K562 (cell line): Measurements from ENCODE around the gene MPC1. TPM values are rescaled to one million over a fixed set of nuclear protein-coding genes. Genes with fewer than 3 reads are reported as not detected.

Source experiments
- ARID1B ChIP-seq: fragments of 450-650 bp; IDR thresholded peaks from 2 replicates; pipeline ENCODE4 v1.6.1; 2016; ENCODE audit warnings: antibody characterized with exemption, mild to moderate bottlenecking, inconsistent platforms
- OTX1 ChIP-seq: fragments of 450-650 bp; formaldehyde crosslinking; IDR thresholded peaks from 2 replicates; pipeline ENCODE4 v1.4.0; 2022; ENCODE audit warnings: mild to moderate bottlenecking
- POLR2A ChIP-seq: fragments of 450-650 bp; conservative IDR thresholded peaks from 2 replicates; pipeline ENCODE4 v1.6.1; 2016
- POLR2AphosphoS2 ChIP-seq: IDR thresholded peaks from 2 replicates; pipeline ENCODE4 v1.6.1; 2012; ENCODE audit warnings: low read length, improper control_type of control experiment
- RBM14 ChIP-seq: fragments of 200-400 bp; formaldehyde crosslinking; IDR thresholded peaks from 2 replicates; pipeline ENCODE4 v1.6.1; 2018; ENCODE audit warnings: low read depth, mild to moderate bottlenecking, low read length, moderate library complexity, borderline replicate concordance; ENCODE audit not compliant: insufficient read depth
- TAL1 ChIP-seq: fragments of 450-650 bp; IDR thresholded peaks from 2 replicates; pipeline ENCODE4 v1.6.1; 2016; ENCODE audit warnings: mild to moderate bottlenecking
- ZNF124 ChIP-seq: sonication (generic); formaldehyde crosslinking; IDR thresholded peaks from 2 replicates; pipeline ENCODE4 v1.8.1; 2022; ENCODE audit warnings: missing genetic modification reagents
- ZNF175 ChIP-seq: fragments of 200-800 bp; sonication (Bioruptor generic); IDR thresholded peaks from 2 replicates; pipeline ENCODE4 v1.6.1; 2016; ENCODE audit warnings: low read depth, mild to moderate bottlenecking, missing genetic modification characterization, missing compliant biosample characterization
- polyA plus RNA-seq, 8 experiments: library from polyadenylated mRNA; depleted of rRNA in 4 of 8; stranded (reverse) in 5 of 8; unstranded in 3 of 8; fragments of >200 nt; fragmentation: Nextera tagmentation in 2 of 8; fragmentation: Illumina TruSeq in 1 of 8; extraction: Ambion mirVana in 2 of 8; extraction: Trizol in 1 of 8; gene quantifications; 2 replicates each; pipeline versions ENCODE4 v1.2.1 to v1.2.3, GENCODE V29; 2011 to 2014; ENCODE audit warnings: inconsistent platforms in 1 of 8, missing spikeins in 1 of 8
- total RNA-seq, 7 experiments: library from RNA; depleted of rRNA in 6 of 7; stranded (reverse); fragments of >200 nt in 6 of 7; fragmentation: Illumina TruSeq in 2 of 7; extraction: Trizol in 2 of 7; gene quantifications; 2 replicates each; pipeline versions ENCODE4 v1.2.1 to v1.2.3, GENCODE V29; 2011 to 2021; ENCODE audit warnings: low replicate concordance in 1 of 7
- TF ChIP-seq, protein P1 (sequence below): fragments of 200-800 bp; sonication (Bioruptor generic); IDR thresholded peaks from 2 replicates; pipeline ENCODE4 v1.6.1; 2016; ENCODE audit warnings: missing genetic modification characterization, missing compliant biosample characterization

The MPC1 gene
- total and polyA plus RNA-seq, 9 of the 15 experiments (the other 6 are each of a cell fraction or from before 2014, with no cell fraction given) = 78.6 to 185 (median 138) TPM

DNA sequence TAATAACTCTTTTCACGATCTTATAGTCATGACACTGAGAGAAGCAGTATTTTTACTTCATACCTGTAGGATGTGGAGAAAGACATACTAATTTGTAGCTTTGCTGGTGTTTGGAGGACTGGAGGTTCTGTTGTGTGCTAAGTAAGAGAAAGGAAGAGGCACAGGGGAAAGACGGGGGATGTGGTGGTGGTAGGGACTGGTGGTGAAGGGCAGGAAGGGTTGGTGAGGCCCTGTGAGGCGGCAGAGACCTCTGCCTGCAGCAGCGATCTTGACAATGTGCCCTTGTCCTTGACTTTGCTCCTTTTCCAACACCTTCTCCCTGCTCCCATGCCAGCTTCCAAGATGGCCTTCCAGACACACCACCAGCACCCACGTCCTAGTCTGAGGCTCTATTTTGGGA, 32.6 kb upstream of the MPC1 start (continued):
- TF ChIP-seq, protein P1, sequence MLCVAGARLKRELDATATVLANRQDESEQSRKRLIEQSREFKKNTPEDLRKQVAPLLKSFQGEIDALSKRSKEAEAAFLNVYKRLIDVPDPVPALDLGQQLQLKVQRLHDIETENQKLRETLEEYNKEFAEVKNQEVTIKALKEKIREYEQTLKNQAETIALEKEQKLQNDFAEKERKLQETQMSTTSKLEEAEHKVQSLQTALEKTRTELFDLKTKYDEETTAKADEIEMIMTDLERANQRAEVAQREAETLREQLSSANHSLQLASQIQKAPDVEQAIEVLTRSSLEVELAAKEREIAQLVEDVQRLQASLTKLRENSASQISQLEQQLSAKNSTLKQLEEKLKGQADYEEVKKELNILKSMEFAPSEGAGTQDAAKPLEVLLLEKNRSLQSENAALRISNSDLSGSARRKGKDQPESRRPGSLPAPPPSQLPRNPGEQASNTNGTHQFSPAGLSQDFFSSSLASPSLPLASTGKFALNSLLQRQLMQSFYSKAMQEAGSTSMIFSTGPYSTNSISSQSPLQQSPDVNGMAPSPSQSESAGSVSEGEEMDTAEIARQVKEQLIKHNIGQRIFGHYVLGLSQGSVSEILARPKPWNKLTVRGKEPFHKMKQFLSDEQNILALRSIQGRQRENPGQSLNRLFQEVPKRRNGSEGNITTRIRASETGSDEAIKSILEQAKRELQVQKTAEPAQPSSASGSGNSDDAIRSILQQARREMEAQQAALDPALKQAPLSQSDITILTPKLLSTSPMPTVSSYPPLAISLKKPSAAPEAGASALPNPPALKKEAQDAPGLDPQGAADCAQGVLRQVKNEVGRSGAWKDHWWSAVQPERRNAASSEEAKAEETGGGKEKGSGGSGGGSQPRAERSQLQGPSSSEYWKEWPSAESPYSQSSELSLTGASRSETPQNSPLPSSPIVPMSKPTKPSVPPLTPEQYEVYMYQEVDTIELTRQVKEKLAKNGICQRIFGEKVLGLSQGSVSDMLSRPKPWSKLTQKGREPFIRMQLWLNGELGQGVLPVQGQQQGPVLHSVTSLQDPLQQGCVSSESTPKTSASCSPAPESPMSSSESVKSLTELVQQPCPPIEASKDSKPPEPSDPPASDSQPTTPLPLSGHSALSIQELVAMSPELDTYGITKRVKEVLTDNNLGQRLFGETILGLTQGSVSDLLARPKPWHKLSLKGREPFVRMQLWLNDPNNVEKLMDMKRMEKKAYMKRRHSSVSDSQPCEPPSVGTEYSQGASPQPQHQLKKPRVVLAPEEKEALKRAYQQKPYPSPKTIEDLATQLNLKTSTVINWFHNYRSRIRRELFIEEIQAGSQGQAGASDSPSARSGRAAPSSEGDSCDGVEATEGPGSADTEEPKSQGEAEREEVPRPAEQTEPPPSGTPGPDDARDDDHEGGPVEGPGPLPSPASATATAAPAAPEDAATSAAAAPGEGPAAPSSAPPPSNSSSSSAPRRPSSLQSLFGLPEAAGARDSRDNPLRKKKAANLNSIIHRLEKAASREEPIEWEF (CRISPR knock-in tag) = no peak
- TF ChIP-seq OTX1 (CRISPR knock-in tag) (no peak), ZNF124 (CRISPR knock-in tag) (no peak), POLR2A (no peak), ZNF175 (CRISPR knock-in tag) (no peak), RBM14 (no peak), TAL1 (no peak), POLR2AphosphoS2 (no peak), ARID1B (no peak)
